K562 (cell line): ENCODE measurements around the gene CIAO3. TPM values are rescaled to one million over a fixed set of nuclear protein-coding genes. Genes with fewer than 3 reads are reported as not detected.

Experiments
- ATAC-seq: fragments of 200-7000 bp; cut with Tn5 transposase; 3 replicates; pipeline ENCODE4 v1.9.1; 2020; ENCODE audit warnings: moderate library complexity
- BruUV-seq: library from RNA; stranded (reverse); fragments of 400-500 nt; replicated peaks from 2 replicates; lab custom pipeline; 2021; lab: Mats Ljungman, UMichigan
- CTCF ChIA-PET: fragments of 300-600 bp; formaldehyde crosslinking; extraction: SDS; loops from one replicate; lab custom pipeline; 2021; ENCODE audit warnings: low intra/inter-chr PET ratio; lab: Yijun Ruan, JAX
- POLR2A ChIA-PET: fragments of 300-600, 350-650 bp; sonication (Branson Sonifier 250); formaldehyde crosslinking; extraction: SDS; loops from one replicate; lab custom pipeline; 2021; ENCODE audit warnings: antibody characterized with exemption, inconsistent platforms; lab: Yijun Ruan, JAX
- DNase-seq, 4 experiments: peaks; one replicate each; pipeline versions ENCODE4 v3.0.0 to v3.0.0-alpha.2; 2011 to 2018; ENCODE audit warnings: low spot score in 3 of 4, mixed read lengths in 3 of 4; ENCODE audit errors: extremely low read depth in 1 of 4
- FAIRE-seq: peaks from 2 replicates; lab custom pipeline; 2011; peaks lifted over from hg19 to GRCh38; lab: Jason Lieb, UNC
- H2AFZ ChIP-seq: 2 replicates; pipeline ENCODE4 v1.6.0; 2011; ENCODE audit warnings: low read depth, low read length, control low read depth, inconsistent platforms
- H3K27ac ChIP-seq: fragments of 200-600 bp; 3 replicates; pipeline ENCODE4 v1.8.0; 2011; ENCODE audit warnings: low read depth, mild to moderate bottlenecking, control low read depth, inconsistent platforms, low read length, moderate library complexity, mixed read lengths; ENCODE audit errors: extremely low read depth
- H3K27me3 ChIP-seq, 2 experiments: fragments of 300-600 bp in 1 of 2; 2 replicates in 1 of 2; 3 replicates in 1 of 2; pipeline versions ENCODE4 v1.6.0 to v1.8.0; 2011; ENCODE audit warnings: inconsistent platforms in 2 of 2, low read length in 2 of 2, mild to moderate bottlenecking in 1 of 2, mixed read lengths in 1 of 2, moderate library complexity in 1 of 2; ENCODE audit not compliant: control insufficient read depth in 2 of 2, insufficient read depth in 2 of 2
- H3K36me3 ChIP-seq: fragments of 300-600 bp; 3 replicates; pipeline ENCODE4 v1.8.0; 2011; ENCODE audit warnings: mild to moderate bottlenecking, low read length, inconsistent platforms; ENCODE audit not compliant: control insufficient read depth, insufficient read depth
- H3K4me1 ChIP-seq, 2 experiments: fragments of 200-600 bp in 1 of 2; replicated peaks in 1 of 2; 2 replicates in 1 of 2; 3 replicates in 1 of 2; pipeline versions ENCODE4 v1.5.1 to v1.8.0; 2011; ENCODE audit warnings: inconsistent platforms in 2 of 2, low read length in 2 of 2, mild to moderate bottlenecking in 1 of 2, mixed read lengths in 1 of 2, moderate library complexity in 1 of 2; ENCODE audit not compliant: control insufficient read depth in 2 of 2, insufficient read depth in 2 of 2
- H3K4me2 ChIP-seq: 2 replicates; pipeline ENCODE4 v1.6.1; 2011; ENCODE audit warnings: low read length, control low read depth, inconsistent platforms, mixed read lengths; ENCODE audit not compliant: insufficient read depth
- H3K4me3 ChIP-seq: fragments of 200-600 bp; sonication (generic), shearing (Covaris generic); 2 replicates; pipeline ENCODE4 v1.5.1; 2016; ENCODE audit warnings: control low read depth, inconsistent platforms
- H3K79me2 ChIP-seq: fragments of 200-600 bp; 3 replicates; pipeline ENCODE4 v1.8.0; 2011; ENCODE audit warnings: low read length, inconsistent platforms; ENCODE audit not compliant: control insufficient read depth, insufficient read depth
- H3K9ac ChIP-seq, 2 experiments: 2 replicates each; pipeline versions ENCODE4 v1.6.0 to v1.6.1; 2011; ENCODE audit warnings: low read depth in 2 of 2, low read length in 2 of 2, control low read depth in 1 of 2, inconsistent platforms in 1 of 2, mild to moderate bottlenecking in 1 of 2, mixed read lengths in 1 of 2; ENCODE audit not compliant: insufficient read depth in 1 of 2
- H3K9me1 ChIP-seq: one replicate; pipeline ENCODE4 v1.6.0; 2011; ENCODE audit warnings: inconsistent platforms, mild to moderate bottlenecking, low read length, moderate library complexity; ENCODE audit not compliant: control insufficient read depth, insufficient read depth
- H3K9me3 ChIP-seq: replicated peaks from 2 replicates; pipeline ENCODE4 v1.5.1; 2011; ENCODE audit warnings: low read depth, low read length, inconsistent platforms; ENCODE audit not compliant: control insufficient read depth, insufficient read depth
- H4K20me1 ChIP-seq: replicated peaks from 2 replicates; pipeline ENCODE4 v1.6.1; 2011; ENCODE audit warnings: low read length, inconsistent platforms, mixed read lengths; ENCODE audit not compliant: control insufficient read depth, insufficient read depth
- ARNT ChIP-seq, 2 experiments: fragments of 450-650 bp; IDR thresholded peaks; 2 replicates each; pipeline ENCODE4 v1.6.1; 2016; ENCODE audit warnings: mild to moderate bottlenecking in 1 of 2
- CBX2 ChIP-seq: fragments of 200-600 bp; sonication (generic); IDR thresholded peaks from one replicate; pipeline ENCODE4 v1.6.1; 2012; ENCODE audit warnings: mild to moderate bottlenecking, low read length, inconsistent platforms; ENCODE audit not compliant: insufficient read depth, poor library complexity, severe bottlenecking
- CHD1 ChIP-seq: fragments of 200-600 bp; sonication (generic); IDR thresholded peaks from one replicate; pipeline ENCODE4 v1.6.1; 2012; ENCODE audit warnings: mild to moderate bottlenecking, moderate library complexity, low read length, inconsistent platforms
- E2F6 ChIP-seq, 2 experiments: IDR thresholded peaks; 2 replicates each; pipeline ENCODE4 v1.6.1; 2011; ENCODE audit warnings: borderline replicate concordance in 1 of 2, control low read depth in 1 of 2, low read depth in 1 of 2, low read length in 1 of 2, mild to moderate bottlenecking in 1 of 2, mixed read lengths in 1 of 2, moderate library complexity in 1 of 2; ENCODE audit not compliant: insufficient read depth in 1 of 2, insufficient read length in 1 of 2, poor library complexity in 1 of 2, severe bottlenecking in 1 of 2; ENCODE audit errors: extremely low read depth in 1 of 2
- HNRNPK ChIP-seq: fragments of 200-400 bp; formaldehyde crosslinking; IDR thresholded peaks from one replicate; pipeline ENCODE4 v1.6.1; 2018; ENCODE audit warnings: mild to moderate bottlenecking, low read depth, low read length; ENCODE audit not compliant: poor library complexity, severe bottlenecking
- KLF10 ChIP-seq: fragments of 250-450 bp; sonication (Bioruptor Pico); IDR thresholded peaks from 2 replicates; pipeline ENCODE4 v1.6.1; 2021; ENCODE audit warnings: matching md5 sums
- NFIC ChIP-seq: fragments of 450-650 bp; IDR thresholded peaks from 2 replicates; pipeline ENCODE4 v1.6.1; 2017; ENCODE audit warnings: mild to moderate bottlenecking, inconsistent platforms
- NR2C1 ChIP-seq, 2 experiments: fragments of 450-650 bp; IDR thresholded peaks; 2 replicates each; pipeline ENCODE4 v1.6.1; 2017; ENCODE audit warnings: mild to moderate bottlenecking in 2 of 2, antibody characterized with exemption in 1 of 2, inconsistent platforms in 1 of 2, missing compliant biosample characterization in 1 of 2, missing genetic modification characterization in 1 of 2
- NR2C2 ChIP-seq, 2 experiments: fragments of 200-800 bp in 1 of 2; sonication (Bioruptor generic) in 1 of 2; sonication (generic) in 1 of 2; formaldehyde crosslinking in 1 of 2; IDR thresholded peaks; 2 replicates each; pipeline versions ENCODE4 v1.6.1 to v1.8.0; 2016 to 2022; ENCODE audit warnings: mild to moderate bottlenecking in 1 of 2, missing compliant biosample characterization in 1 of 2, missing genetic modification characterization in 1 of 2, missing genetic modification reagents in 1 of 2
- POLR2AphosphoS5 ChIP-seq: IDR thresholded peaks from 2 replicates; pipeline ENCODE4 v1.6.1; 2011; ENCODE audit warnings: mild to moderate bottlenecking, low read depth, low read length, moderate library complexity; ENCODE audit not compliant: control insufficient read depth, insufficient read depth
- ZNF253 ChIP-seq: fragments of 250-450 bp; sonication (Bioruptor Pico); conservative IDR thresholded peaks from 2 replicates; pipeline ENCODE4 v1.6.1; 2021; ENCODE audit warnings: mild to moderate bottlenecking
- WGBS: fragments of 100-300 bp; shearing (Covaris generic); methylation state at CpG from one replicate; pipeline ENCODE4 v1.1.6; 2016; ENCODE audit warnings: low coverage, mixed read lengths; ENCODE audit not compliant: insufficient coverage; ENCODE audit errors: missing lambda C conversion rate; 5-methylcytosine and 5-hydroxymethylcytosine counted together
- in situ Hi-C: fragments of 300-500 bp; cut with MboI; formaldehyde crosslinking; loops from 4 replicates; pipeline ENCODE4 v1.15.0; 2018; ENCODE audit warnings: inconsistent platforms, mixed read lengths
- intact Hi-C: fragments of 100-400 bp; cut with micrococcal nuclease; formaldehyde crosslinking; loops from 2 replicates; pipeline ENCODE4 v1.14.2; 2022
- polyA plus RNA-seq, 8 experiments: library from polyadenylated mRNA; depleted of rRNA in 4 of 8; stranded (reverse) in 5 of 8; unstranded in 3 of 8; fragments of >200 nt; fragmentation: Nextera tagmentation in 2 of 8; fragmentation: Illumina TruSeq in 1 of 8; extraction: Ambion mirVana in 2 of 8; extraction: Trizol in 1 of 8; gene quantifications; 2 replicates each; pipeline versions ENCODE4 v1.2.1 to v1.2.3, GENCODE V29; 2011 to 2014; ENCODE audit warnings: inconsistent platforms in 1 of 8, missing spikeins in 1 of 8
- total RNA-seq, 7 experiments: library from RNA; depleted of rRNA in 6 of 7; stranded (reverse); fragments of >200 nt in 6 of 7; fragmentation: Illumina TruSeq in 2 of 7; extraction: Trizol in 2 of 7; gene quantifications; 2 replicates each; pipeline versions ENCODE4 v1.2.1 to v1.2.3, GENCODE V29; 2011 to 2021; ENCODE audit warnings: low replicate concordance in 1 of 7
- TF ChIP-seq, protein P1 (sequence below): fragments of 250-450 bp; sonication (Bioruptor Pico); IDR thresholded peaks from 2 replicates; pipeline ENCODE4 v1.8.0; 2021; ENCODE audit warnings: moderate library complexity, mild to moderate bottlenecking, inconsistent platforms

Gene CIAO3
- total and polyA plus RNA-seq, 9 of the 15 experiments (the other 6 are each of a cell fraction or from before 2014, with no cell fraction given), result 2.2 to 35.6 (median 18.7) TPM

GRCh38 chr16:694187-694862 is 46.5 kb downstream of the CIAO3 start:
- ATAC-seq, result peak; percentile 51
- CTCF ChIA-PET, result no interaction called here
- peak overlapping the region in 1 of 2 experiments; percentile 81; a peak in 2 of 4 replicates for H3K9ac ChIP-seq

More at GRCh38 chr16:694187-694862, 46.5 kb downstream of the CIAO3 start:
- Histone ChIP-seq H3K27me3 (peaks cover 6 to 12% of the 10 kb centered on the region in 2 experiments; a peak in 4 of 5 replicates), H3K4me3 (peak overlapping the region; percentile 45), H3K9me3 (no peaks in the 10 kb centered on the region), H4K20me1 (no peaks in the 10 kb centered on the region), H3K4me2 (peak overlapping the region; percentile 58; the same call in 1 of the 2 replicates), H3K9me1 (peaks cover 2% of the 10 kb centered on the region), H3K4me1 (peaks cover 9 to 64% of the 10 kb centered on the region in 2 experiments), H2AFZ (0 out of 2 replicates have a peak overlapping the region, but pooled peaks have one; percentile 40), H3K36me3 (peaks cover under 1% of the 10 kb centered on the region; the same call in 1 of the 3 replicates), H3K27ac (no peak overlapping the region), H3K79me2 (peaks cover 11% of the 10 kb centered on the region; the same call in 2 of the 3 replicates)
- FAIRE-seq (no peak), DNase-seq (peak; percentile 43 to 48 (median 46))
- POLR2A ChIA-PET, result interaction anchor here (0.6 to 1.2 kb wide), 2 partner anchors 14 to 21 kb away, joined by 3 to 4 read pairs; no protein-coding TSS in a partner anchor
- intact Hi-C loops (no loop called here), in situ Hi-C loops (no loop called here)
- peak; percentile 24; the same call in 1 of the 2 replicates for TF ChIP-seq NR2C2 (CRISPR knock-in tag; IDR thresholded peaks at IDR 0.05)
- TF ChIP-seq NR2C2 (tag; IDR thresholded peaks at IDR 0.05), result no peak; the same call in 1 of the 2 replicates
- TF ChIP-seq E2F6 (IDR thresholded peaks at IDR 0.05; ENCODE audit: borderline replicate concordance in 1 of 2, extremely low read depth in 1 of 2, insufficient read depth in 1 of 2, insufficient read length in 1 of 2, low read depth in 1 of 2, low read length in 1 of 2, poor library complexity in 1 of 2, severe bottlenecking in 1 of 2), result peak in 1 of 2 experiments; percentile 55
- TF ChIP-seq, protein P1, sequence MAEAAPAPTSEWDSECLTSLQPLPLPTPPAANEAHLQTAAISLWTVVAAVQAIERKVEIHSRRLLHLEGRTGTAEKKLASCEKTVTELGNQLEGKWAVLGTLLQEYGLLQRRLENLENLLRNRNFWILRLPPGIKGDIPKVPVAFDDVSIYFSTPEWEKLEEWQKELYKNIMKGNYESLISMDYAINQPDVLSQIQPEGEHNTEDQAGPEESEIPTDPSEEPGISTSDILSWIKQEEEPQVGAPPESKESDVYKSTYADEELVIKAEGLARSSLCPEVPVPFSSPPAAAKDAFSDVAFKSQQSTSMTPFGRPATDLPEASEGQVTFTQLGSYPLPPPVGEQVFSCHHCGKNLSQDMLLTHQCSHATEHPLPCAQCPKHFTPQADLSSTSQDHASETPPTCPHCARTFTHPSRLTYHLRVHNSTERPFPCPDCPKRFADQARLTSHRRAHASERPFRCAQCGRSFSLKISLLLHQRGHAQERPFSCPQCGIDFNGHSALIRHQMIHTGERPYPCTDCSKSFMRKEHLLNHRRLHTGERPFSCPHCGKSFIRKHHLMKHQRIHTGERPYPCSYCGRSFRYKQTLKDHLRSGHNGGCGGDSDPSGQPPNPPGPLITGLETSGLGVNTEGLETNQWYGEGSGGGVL, result no peak
- no peak for TF ChIP-seq POLR2AphosphoS5
- peak; percentile 9 for TF ChIP-seq CHD1
- no peak for TF ChIP-seq CBX2
- TF ChIP-seq ZNF253 (CRISPR knock-in tag), result no peak
- no peak for TF ChIP-seq ARNT (IDR thresholded peaks at IDR 0.05)
- TF ChIP-seq KLF10 (CRISPR knock-in tag), result no peak
- peak; percentile 33; the same call in 1 of the 2 replicates for TF ChIP-seq NR2C1 (IDR thresholded peaks at IDR 0.05)
- TF ChIP-seq NR2C1 (tag; IDR thresholded peaks at IDR 0.05), result peak; percentile 46; the same call in 1 of the 2 replicates
- no peak for TF ChIP-seq NFIC
- no peak for TF ChIP-seq HNRNPK
- WGBS, result 10% methylated on average over 30 of the region's 64 CpGs
- no TSS peak for BruUV-seq
